SK-N-SH treated with all-trans-retinoic acid at 6 μM for 48 hours (cell line): ENCODE measurements around the gene CCBE1.

Experiments used
- ISL1 ChIP-seq: fragments of 250-450 bp; sonication (Bioruptor Pico); IDR thresholded peaks from 2 replicates; pipeline ENCODE4 v2.1.2; 2022; ENCODE audit warnings: mild to moderate bottlenecking, moderate library complexity
- OSR1 ChIP-seq: fragments of 250-450 bp; sonication (Bioruptor Pico); IDR thresholded peaks from 2 replicates; pipeline ENCODE4 v1.8.0; 2022; ENCODE audit warnings: moderate library complexity, mild to moderate bottlenecking, inconsistent platforms
- PATZ1 ChIP-seq: fragments of 250-450 bp; sonication (Bioruptor Pico); IDR thresholded peaks from 2 replicates; pipeline ENCODE4 v1.8.0; 2020; ENCODE audit warnings: mild to moderate bottlenecking, moderate library complexity, borderline replicate concordance
- PPARA ChIP-seq: fragments of 250-450 bp; sonication (Bioruptor Pico); IDR thresholded peaks from 2 replicates; pipeline ENCODE4 v1.5.0; 2020; ENCODE audit warnings: mild to moderate bottlenecking, borderline replicate concordance
- RARB ChIP-seq: fragments of 250-450 bp; sonication (Bioruptor Pico); IDR thresholded peaks from 2 replicates; pipeline ENCODE4 v1.8.0; 2021; ENCODE audit warnings: mild to moderate bottlenecking, moderate library complexity
- SNAI2 ChIP-seq: fragments of 250-450 bp; sonication (Bioruptor Pico); IDR thresholded peaks from 2 replicates; pipeline ENCODE4 v1.5.0; 2020; ENCODE audit warnings: mild to moderate bottlenecking, moderate library complexity
- TOX ChIP-seq: fragments of 250-450 bp; sonication (Bioruptor Pico); IDR thresholded peaks from 2 replicates; pipeline ENCODE4 v1.8.0; 2021; ENCODE audit warnings: mild to moderate bottlenecking, moderate library complexity, borderline replicate concordance
- TSHZ2 ChIP-seq: fragments of 250-450 bp; sonication (Bioruptor Pico); IDR thresholded peaks from 2 replicates; pipeline ENCODE4 v1.5.0; 2020; ENCODE audit warnings: mild to moderate bottlenecking, moderate library complexity
- ZFP3 ChIP-seq: fragments of 250-450 bp; sonication (Bioruptor Pico); IDR thresholded peaks from 2 replicates; pipeline ENCODE4 v1.5.0; 2020; ENCODE audit warnings: mild to moderate bottlenecking, moderate library complexity
- ZFP30 ChIP-seq: fragments of 450-650 bp; formaldehyde crosslinking; IDR thresholded peaks from 2 replicates; pipeline ENCODE4 v1.5.0; 2022; ENCODE audit warnings: mild to moderate bottlenecking, moderate library complexity
- ZNF565 ChIP-seq: fragments of 450-650 bp; formaldehyde crosslinking; conservative IDR thresholded peaks from 2 replicates; pipeline ENCODE4 v1.5.0; 2020; ENCODE audit warnings: low read depth, mild to moderate bottlenecking, moderate library complexity

GRCh38 chr18:59744271-59744721, 47.1 kb upstream of the CCBE1 start:
- TF ChIP-seq PATZ1 (CRISPR knock-in tag) (no peak), RARB (CRISPR knock-in tag) (no peak), OSR1 (CRISPR knock-in tag) (no peak), ZNF565 (CRISPR knock-in tag) (no peak), ZFP3 (CRISPR knock-in tag) (no peak), ISL1 (CRISPR knock-in tag) (peak; percentile 71), TSHZ2 (CRISPR knock-in tag) (no peak), SNAI2 (no peak), PPARA (CRISPR knock-in tag) (no peak), ZFP30 (no peak), TOX (no peak)
